Measurements from ENCODE around the gene LNX1.

The LNX1 gene

DNA sequence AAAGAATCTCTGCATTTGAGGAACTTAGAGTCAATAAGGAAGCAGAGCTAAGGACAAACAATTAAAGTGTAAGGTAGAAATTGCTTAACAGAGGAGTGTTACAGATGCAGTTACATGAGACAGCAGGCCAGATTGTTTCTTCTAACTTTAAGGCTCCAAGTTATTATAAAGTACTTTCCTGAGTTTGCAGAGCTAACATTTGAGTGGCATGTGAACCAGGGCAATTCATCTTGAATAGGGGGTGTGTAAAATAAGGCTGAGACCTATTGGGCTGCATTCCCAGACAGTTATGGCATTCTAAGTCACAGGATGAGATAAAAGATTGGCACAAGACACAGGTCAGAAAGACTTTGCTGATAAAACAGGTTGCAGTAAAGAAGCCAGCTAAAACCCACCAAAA, 7.6 kb upstream of the LNX1 start:
- no peak for DNase-seq

DNA sequence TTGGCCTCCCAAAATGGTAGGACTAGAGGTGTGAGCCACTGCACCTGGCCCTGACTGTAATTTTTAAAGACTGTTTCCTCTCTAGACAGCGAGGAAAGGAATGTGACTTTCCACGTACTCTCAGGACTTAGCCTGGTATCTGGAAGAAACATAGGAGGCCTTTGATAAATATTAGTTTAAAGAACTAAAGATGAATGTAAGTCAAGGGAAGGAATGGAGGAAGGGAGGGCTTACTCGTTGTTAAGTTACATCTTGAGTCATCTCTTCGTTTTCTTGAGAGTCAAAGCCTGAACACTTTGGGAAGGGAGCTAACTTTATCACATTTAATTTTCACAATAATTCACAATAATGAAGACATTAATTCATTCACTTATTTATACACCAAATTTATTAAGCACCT, 7.2 kb upstream of the LNX1 start:
- no peak for DNase-seq

DNA sequence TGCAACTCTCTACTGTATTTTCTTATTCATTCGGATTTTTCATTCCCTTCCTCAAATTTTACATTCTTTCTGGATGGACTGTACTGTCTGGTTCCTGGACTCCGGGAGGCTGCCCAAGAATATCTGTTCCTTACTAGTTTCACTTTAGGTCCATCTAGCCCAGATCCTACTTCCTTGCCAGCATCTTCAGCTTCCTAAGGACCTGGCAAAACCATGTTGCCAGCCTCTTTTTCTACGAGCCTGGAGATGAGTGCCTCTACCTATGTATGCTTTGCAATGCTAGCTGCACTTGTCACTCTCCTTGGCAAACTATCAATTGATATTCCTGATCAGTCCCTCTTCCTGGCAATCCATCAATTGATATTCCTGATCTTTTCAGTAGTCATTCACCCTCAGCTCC, 5.6 kb upstream of the LNX1 start:
- DNase-seq, result no peak

DNA sequence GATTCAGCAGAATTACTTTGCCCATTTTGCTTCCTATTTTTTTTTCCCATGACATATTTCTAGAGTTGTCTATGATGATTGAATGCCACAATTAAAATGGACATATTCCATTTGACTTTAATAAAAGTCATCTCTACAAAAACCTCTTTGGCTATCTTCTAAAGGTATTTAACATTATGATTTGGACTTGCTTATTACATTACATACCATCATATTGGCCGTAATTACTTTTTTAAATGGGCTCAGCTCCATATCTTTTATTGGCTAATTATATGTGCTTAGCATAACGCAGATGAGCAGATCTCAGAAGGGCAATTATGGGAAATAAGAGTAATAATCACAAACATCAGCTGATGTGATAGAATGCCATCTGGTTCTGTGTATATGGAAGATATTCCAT, 4.5 kb upstream of the LNX1 start:
- DNase-seq, result no peak

DNA sequence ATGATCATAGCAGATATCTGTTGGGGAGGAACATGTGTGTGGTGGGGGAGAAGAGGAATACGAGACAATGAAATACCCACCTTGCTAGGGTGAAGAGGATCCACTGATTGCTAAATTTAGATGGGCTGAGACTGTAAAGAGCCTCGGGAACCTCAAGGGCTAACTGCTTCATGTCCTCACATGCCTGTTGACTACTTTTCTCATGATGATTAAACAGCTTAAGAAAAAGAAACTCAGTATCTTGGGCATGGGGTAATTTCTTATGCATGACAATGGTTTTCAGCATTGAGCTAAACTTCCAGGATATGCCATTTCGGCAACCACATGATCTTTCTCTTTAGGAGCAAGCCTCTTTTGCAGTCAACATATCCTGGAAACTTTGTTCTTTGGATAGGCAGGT, 3.9 kb upstream of the LNX1 start:
- no peak for DNase-seq

DNA sequence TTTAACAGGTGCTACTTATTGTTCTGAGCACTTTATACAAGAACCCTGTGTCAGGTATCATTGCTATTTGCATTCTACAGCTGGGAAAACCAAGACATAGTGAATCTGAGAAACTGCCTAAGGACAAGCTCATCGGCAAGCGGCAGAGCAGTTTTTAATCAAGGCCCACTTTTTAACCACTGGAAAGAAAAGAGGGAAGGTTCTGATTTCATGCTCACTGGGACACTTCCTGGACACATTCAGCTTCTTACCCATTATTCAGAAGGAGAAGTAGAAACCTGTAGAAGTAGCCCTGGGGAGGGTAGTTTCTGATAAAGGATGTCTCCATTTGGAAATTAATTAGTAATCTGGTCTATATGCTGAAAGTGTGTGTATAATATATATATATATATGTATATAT, 2.5 kb upstream of the LNX1 start:
- DNase-seq, result no peak

DNA sequence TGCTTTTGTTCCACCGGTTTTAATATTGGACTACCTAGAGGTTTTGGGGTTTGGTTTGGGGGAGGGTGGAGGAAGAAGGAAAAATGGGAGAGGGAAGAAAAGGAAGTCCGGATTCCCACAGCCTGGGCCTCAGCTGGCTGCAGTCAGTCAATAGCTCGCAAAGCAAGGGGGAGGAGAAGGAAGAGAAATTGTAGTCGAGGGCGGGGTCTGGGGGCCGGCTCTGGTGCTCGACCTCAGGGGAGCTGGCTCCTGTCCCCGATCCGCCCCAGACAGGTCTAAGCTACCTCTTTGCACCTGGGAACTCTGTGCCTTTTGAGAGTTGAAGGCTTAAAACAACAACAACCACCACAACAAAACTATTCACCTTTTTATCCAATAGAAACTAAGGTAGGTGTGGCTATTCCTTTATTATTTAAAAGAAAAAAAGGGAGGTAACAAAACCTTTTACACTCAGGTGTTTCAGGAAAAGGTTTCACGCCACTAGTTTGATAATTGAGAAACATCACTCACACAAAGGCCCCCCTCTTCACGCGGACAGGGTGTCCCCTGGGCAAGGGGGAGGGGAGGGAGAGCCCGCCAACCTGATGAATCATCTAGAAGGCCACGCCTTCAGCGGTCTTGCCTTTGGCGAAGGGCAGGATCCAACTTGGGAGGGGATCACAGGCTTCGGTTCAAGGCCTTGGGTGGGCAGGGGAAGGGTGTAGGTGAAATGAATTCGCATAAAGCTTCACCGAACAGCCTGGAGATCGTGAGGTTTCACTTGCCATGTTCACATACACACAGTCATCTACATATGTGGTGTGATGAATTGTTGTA, 1.6 kb upstream of the LNX1 start:
- DNase-seq, result no peak

DNA sequence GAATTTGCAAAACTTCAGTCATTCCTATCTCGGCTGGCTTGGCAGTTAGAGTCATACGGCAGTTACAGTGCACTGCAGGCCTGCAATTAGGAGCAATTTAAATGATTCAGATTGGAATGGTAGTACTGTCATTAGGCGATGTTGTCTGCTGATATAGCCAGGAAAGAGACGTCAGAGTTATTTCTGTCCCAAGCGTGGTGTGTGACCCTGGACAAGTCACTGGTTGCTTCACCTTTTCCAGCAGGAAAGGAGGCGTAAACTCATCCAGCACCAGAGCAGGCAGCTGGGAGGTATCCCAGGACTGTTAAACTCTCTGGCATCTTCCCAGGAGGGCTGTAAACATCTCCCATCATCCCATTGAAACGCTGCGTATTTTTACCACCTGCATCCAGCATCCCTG, 836 bp upstream of the LNX1 start:
- DNase-seq, result no peak

DNA sequence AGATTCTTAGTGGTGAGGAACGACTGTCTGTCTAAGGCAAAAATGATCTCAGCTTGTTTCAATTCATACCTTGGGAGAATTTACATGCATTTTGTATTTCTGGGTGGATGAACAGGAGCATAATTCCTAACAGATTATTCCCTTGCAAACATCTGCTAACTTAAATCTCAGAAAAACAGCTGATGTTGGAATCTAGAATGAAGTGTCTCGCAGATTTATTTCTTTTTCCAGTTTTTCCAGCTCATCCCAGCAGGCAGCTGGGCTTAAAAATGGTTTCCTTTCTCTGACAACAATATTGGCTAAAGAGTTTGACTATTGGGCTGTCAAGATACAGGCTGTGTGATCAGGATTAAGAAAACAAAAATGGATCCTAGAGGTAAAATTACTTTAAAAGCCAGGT, 1.1 kb downstream of the LNX1 start:
- no peak for DNase-seq

DNA sequence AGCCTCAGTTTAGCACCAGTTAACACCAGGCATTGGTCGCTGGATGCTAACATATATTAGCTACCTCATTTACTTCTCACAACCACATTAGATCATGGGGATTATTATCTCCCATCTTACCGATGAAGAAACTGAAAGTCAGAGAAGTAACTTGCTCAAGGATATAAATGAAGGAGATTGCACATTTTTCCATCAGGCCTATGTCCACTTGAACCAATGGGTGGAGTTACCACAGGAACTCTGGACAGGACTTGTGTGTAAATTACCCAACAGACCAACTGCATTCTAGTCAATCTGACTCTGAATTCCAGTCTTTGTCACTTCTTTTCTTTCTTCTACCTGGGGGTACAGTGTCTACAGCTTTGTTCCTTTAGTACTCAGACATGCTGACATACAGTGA, 1.8 kb downstream of the LNX1 start:
- no peak for DNase-seq

DNA sequence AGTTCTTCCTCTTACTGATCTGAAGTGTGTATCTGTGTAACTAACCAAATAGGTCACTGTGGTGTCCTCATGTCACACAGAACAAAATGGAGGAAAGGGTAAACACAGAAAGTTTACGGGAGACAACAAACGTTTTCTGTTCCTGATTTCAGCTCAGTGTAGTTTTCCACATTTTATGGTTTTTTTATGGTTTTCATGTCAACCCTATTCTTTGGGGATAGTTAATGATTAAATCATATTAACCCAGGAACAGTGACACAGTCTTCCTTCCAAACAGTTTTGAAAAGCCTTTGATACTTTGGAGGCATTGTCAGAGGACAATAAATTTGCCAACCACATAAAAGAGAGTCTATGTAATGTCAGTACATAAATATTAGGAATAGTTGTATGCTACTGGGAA, 4.2 kb downstream of the LNX1 start:
- DNase-seq, result no peak

DNA sequence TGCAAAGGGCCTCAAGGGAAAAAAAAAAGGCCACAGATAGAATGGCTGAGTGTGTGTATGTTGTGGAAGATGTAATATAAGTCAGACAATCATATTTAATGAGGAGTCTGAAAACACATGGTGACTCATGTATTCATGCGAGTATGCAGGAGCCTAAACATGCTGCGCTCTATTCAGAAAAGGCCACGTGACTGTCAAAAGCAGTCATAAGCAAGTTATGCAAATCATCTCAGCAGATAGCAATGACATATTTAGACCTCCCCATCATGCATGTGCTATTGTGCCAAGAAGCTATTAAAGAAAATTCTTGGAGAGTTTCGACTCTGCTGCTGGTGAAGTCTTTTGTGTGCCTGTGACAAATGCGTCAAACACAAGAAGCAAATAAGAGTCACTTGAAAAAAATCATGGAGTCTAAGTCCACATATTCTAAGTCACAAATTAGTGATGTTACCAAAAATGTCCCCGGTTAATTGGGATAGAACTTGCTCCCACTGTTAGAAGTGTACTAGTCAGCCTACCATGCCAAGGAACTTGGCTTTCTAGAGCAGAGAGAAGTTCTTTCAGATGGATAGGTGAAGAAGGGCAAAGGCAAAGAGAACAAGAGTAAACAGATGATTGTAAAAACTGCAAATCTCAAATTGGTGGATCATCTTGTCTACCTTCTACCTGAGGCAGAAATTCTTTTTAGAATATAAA, 5.0 kb downstream of the LNX1 start:
- no peak for DNase-seq

DNA sequence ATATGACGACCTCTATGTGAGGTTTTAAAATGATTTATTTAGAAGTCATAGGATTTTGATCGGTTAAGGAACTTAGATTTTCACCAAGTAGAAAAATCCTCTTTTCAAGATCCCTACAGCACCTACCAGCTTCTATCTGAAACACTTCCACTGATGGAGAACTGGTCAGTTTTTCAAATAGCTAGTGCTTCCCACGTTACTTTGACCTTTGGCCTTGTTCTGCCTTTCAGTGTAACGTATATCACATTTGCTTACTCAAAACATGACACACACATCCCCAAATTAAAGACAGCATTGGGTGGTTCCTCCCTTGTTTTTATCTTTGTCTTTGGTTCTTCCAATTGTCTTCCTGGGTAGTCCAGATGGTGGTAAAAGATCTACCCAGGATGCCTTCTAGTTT, 6.6 kb downstream of the LNX1 start:
- no peak for DNase-seq

DNA sequence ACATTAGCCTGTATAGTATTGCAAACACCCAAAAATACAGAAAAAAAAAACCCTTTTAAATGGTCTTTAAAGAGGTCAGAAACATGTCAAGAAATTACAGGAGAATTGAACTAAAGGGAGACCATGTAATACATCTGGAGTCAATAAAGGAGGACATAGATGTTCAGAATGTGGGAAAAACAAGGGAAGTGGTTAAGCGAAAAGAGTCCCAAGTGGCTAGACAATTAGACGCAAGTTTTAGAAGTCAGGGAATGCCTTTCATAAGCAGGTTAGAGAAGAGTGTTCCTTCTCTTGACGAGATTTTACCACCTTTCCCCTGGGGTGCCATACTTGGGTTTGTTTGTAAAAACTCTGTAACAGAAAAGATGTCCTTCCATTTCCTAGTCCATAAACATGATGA, 7.8 kb downstream of the LNX1 start:
- no peak for DNase-seq

DNA sequence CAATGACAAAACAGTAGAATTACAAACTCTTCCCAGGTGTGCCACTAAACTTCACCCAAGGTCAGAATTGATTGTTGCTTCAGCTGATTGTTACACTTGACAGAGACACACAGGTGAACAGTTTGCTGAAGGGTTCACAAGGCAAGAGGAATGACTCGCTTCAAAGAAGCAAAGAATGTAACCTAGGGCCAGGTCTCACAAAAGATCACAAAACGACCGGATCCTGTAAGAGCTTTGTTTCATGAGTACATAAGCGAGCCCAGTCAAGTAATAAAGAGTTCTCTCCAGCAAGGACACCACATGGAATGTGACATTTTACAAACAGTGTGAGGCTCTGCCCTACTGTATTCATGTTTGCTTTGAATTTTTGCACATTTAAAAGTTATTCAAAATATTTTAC, 9.1 kb downstream of the LNX1 start:
- no peak for DNase-seq

DNA sequence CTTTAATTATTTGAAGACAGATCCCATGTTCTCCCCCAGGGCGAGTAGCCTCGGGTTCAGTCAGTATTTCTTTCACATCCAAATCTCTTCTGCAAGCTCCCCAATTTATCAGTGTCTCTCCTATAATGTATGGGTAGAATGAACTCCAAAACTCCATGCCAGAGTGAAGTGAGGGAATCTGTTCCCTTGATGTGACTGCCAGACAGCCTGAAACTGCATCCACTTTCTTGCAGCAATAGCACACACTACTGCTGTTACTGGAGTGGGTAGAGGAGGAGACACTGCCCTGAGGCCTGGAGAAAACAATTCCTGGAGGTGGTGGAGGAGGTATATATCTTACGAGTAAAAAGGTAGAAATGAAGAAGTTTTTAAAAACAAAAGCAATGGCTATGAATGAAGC, 11.0 kb downstream of the LNX1 start:
- DNase-seq, result no peak

DNA sequence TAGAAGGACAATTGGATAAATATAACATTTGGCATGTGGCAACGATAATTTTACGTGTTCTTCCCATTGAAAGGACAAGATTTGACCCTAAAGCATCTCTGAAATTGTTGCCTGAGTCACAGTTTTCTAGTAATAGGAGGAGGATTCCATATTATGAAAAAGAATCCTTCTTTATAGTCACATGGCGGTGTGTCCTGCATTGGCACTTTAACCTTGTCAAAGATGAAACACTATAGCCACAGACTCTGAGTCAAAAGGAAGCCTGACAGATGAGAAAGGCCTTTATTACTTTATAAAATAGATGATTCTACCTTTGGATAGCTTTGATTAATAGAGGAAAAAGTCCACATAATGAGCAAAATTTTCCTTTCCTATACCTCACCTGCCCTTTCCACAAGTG, 11.5 kb downstream of the LNX1 start:
- DNase-seq, result no peak

DNA sequence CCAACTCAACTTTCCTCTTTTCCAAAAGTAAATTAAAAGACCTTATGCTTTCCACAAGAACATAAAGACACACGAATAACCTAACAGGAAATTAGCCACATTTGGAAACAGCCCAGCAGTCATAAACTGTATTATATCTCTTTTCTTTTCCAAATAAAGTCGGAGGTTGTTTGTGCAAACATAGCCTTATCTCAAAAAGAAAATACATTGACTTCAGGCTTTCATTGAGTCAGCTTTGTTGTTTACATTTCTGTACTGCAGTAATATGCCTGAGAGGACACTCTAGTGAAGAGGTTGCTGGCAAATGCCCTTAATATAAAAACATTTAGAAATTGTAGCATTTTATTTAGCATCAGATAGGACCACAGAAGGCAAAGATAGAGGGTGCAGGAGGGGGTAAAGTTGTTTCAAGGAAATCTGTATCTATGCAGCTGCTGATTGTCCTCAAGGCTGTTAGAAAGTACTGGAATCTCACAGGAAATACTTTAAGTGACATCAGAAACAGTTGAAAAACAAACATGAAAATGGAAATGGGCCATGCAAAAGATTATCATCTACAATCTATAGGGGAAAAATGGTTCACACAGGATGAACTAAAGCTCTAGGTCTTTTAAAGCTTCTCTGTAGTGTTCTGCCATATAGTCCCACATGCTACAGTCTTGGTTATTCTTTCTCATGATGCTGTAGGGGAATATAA, 14.5 kb downstream of the LNX1 start:
- no peak for DNase-seq

DNA sequence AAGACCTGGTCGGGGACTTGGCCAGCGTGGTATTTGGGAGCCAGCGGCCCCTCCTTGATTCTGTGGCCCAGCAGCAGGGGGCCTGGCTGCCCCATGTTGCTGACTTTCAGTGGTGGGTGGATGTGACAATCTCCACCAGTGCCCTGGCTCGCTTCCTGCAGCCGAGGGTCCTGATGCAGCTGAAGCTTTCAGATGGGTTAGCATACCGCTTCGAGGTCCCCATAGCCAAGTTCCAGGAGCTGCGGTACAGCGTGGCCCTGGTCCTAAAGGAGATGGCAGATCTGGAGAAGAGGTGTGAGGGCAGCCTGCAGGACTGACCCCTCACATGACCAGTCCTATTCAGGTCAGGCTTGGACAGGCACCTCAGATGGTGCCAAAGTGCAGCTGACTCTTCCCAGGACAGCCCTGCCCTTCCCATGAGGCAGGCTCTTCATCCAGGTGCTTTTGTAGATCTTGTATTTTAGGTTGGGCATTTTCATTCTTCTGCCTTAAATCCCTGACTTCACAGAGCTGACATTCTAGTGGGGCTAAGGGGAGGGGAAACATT, 15.1 kb downstream of the LNX1 start:
- DNase-seq, result no peak

DNA sequence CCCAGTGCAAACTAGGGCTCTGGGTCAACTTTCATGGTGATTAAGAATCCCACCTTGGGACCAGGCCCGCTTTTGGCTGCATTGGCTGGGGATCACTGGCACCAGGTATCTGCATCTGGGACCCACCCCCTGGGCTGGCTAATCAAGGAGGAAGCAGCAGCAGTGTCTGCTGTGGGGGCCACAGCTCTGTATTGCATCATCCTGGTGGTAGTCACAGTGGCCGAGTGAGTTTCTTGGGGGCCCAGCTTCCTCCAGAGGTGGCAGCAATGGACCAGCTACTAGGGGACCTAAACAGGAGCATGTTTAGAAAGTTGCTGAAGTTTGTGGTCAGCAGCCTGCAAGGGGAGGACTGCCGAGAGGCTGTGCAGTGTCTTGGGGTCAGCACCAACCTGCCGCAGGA, 15.7 kb downstream of the LNX1 start:
- DNase-seq, result no peak

DNA sequence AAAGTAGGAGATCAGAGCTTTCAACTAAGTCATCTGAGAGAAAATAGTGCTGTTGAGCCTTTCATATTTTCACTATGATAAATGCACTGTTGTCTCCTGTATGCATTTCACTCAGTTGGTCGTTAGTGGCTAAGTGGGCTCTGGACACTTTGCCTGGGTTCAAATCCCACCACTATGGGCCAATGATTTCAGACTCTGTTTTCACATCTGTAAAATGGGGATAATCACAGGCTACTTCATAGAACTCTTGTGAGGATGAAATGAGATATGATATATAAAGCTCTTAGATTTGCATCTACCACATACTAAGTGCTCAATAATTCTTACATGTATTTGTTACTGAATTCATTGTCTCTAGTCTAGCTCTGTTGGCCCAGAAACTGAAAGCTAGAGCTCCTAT, 16.8 kb downstream of the LNX1 start:
- no peak for DNase-seq

DNA sequence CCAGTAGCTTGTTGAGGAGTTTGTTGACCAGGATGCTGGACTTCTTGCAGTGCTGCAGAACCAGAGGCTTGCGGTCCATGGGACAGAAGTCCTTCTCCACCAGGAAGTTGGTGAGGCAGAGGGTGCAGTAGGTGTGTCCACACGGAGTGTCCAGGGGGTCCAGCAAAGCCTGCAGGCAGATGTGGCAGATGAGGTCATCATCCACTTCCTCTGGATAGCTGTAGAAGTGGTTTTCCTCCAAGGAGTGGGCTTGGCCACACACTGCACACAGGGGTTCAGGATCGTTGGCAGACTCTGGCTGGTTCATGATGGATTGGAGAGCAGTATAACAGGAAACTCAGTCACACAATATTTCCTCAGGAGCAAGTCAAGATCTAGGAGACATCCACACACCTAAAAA, 17.6 kb downstream of the LNX1 start:
- DNase-seq, result no peak

DNA sequence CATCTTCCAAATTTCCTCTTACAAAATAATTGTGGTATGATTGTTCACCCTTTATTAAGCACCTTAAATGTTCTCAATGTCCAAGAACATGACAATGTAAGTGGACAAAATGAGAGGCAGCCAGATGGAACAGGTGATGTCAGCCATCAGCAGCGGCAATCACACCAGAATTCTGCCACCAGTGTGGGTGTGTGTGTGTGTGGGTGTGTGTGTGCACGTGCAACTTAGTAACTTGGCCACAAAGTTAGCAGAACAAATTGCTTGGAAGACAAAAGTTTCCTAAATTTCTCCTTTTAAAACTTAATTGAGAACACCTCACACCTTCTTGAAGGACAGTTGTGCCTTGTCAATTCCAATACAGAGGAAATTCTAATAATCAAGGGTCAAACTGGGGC, 18.7 kb downstream of the LNX1 start:
- DNase-seq, result no peak

Data from activated effector memory CD4-positive, alpha-beta T cell treated with anti-CD3 and anti-CD28 coated beads, Interleukin-2, amount 50 U/mL, for 16 hours (primary cell).